Thoracic aorta (tissue), 2 donors: ENCODE data around the gene KIRREL3. TPM values are rescaled to one million over a fixed set of nuclear protein-coding genes. Genes with fewer than 3 reads are reported as not detected.

Source experiments
- ATAC-seq: fragments of 150-250 bp; one replicate; pipeline ENCODE4 v1.8.0; 2017; ENCODE audit warnings: low read depth; ENCODE audit not compliant: insufficient number of reproducible peaks, low FRiP score
- DNase-seq: peaks from one replicate; pipeline ENCODE4 v3.0.0-alpha.2; 2020; ENCODE audit warnings: low spot score
- H3K27ac ChIP-seq, 2 donors: fragments of 200-600 bp; sonication (generic); 1 replicate in 1 of 2; 2 replicates in 1 of 2; pipeline ENCODE4 v1.5.1; 2016; ENCODE audit warnings: mild to moderate bottlenecking in 2 of 2, moderate library complexity in 2 of 2
- H3K27me3 ChIP-seq: fragments of 200-600 bp; sonication (generic); replicated peaks from 2 replicates; pipeline ENCODE4 v1.6.0; 2016; ENCODE audit warnings: mild to moderate bottlenecking; ENCODE audit not compliant: insufficient read depth
- H3K36me3 ChIP-seq: fragments of 200-600 bp; sonication (generic); one replicate; pipeline ENCODE4 v1.5.1; 2016
- H3K4me1 ChIP-seq, 2 donors: fragments of 200-600 bp; sonication (generic); 1 replicate in 1 of 2; 2 replicates in 1 of 2; pipeline versions ENCODE4 v1.5.1 to v1.6.0; 2016; ENCODE audit warnings: low read depth in 2 of 2, mild to moderate bottlenecking in 1 of 2; ENCODE audit not compliant: control insufficient read depth in 1 of 2
- H3K4me3 ChIP-seq: fragments of 200-600 bp; sonication (generic); 2 replicates; pipeline ENCODE4 v1.5.1; 2016; ENCODE audit warnings: mild to moderate bottlenecking
- H3K9me3 ChIP-seq: fragments of 200-600 bp; sonication (generic); 2 replicates; pipeline ENCODE4 v1.5.1; 2016
- CTCF ChIP-seq: fragments of 200-600 bp; sonication (generic); IDR thresholded peaks from one replicate; pipeline ENCODE4 v1.5.1; 2019; ENCODE audit warnings: antibody characterized with exemption
- total RNA-seq, 2 donors: library from RNA; depleted of rRNA; stranded (reverse); fragments of >200 nt; gene quantifications; one replicate each; pipeline versions ENCODE4 v1.1.0 to v1.2.3, GENCODE V29; 2016

KIRREL3 gene
- total RNA-seq, 2 donors from 2014 or later, result not detected

DNA sequence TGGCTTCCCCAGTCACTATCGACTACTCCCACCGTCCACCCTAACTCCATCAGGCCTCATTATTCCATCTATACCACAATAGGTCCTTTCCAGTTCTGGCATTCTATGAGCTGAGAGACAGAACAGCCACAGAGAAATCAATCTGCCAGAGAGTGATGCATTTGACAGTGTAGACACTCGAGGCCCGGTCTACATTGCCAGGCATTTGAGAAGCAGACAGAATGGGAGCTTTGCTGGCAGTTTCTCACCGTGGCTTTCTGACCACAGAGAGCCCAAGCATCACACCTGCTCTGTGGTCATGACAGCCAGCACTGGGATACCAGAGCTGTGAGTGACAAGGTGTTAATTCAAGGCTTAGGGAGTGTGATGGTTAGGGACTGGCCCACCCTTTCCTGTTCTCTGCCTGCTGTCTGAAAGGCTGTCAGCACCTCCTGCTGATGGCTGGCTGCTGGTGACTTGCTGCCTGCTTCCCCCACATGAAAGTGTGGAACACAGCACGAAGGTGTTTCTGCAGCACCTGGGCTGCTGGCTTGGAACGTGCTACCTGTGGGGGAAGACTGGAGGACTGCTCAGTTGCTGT lies 137.8 kb downstream of the KIRREL3 start:
- Histone ChIP-seq H3K27me3 (no peaks in the 10 kb centered on the region), H3K9me3 (no peaks in the 10 kb centered on the region), H3K36me3 (no peaks in the 10 kb centered on the region), H3K4me3 (no peak overlapping the region), H3K4me1 (no peaks in the 10 kb centered on the region), H3K27ac (no peak overlapping the region)
- no peak for TF ChIP-seq CTCF
- ATAC-seq, result no peak
- no peak for DNase-seq

GRCh38 chr11:126861796-126862459 lies 138.6 kb downstream of the KIRREL3 start:
- H3K9me3 ChIP-seq, result no peaks in the 10 kb centered on the region
- no peaks in the 10 kb centered on the region for H3K4me1 ChIP-seq
- no peak overlapping the region for H3K4me3 ChIP-seq
- DNase-seq (no peak), ATAC-seq (no peak)
- no peak for TF ChIP-seq CTCF
- no peak overlapping the region for H3K27ac ChIP-seq
- no peaks in the 10 kb centered on the region for H3K27me3 ChIP-seq
- no peaks in the 10 kb centered on the region for H3K36me3 ChIP-seq

GRCh38 chr11:126857860-126858808 lies 142.4 kb downstream of the KIRREL3 start:
- no peak for ATAC-seq
- no peak for TF ChIP-seq CTCF
- no peak overlapping the region for H3K27ac ChIP-seq
- no peak for DNase-seq
- no peaks in the 10 kb centered on the region for H3K4me1 ChIP-seq
- no peak overlapping the region for H3K4me3 ChIP-seq
- no peaks in the 10 kb centered on the region for H3K27me3 ChIP-seq
- no peaks in the 10 kb centered on the region for H3K36me3 ChIP-seq
- no peaks in the 10 kb centered on the region for H3K9me3 ChIP-seq

DNA sequence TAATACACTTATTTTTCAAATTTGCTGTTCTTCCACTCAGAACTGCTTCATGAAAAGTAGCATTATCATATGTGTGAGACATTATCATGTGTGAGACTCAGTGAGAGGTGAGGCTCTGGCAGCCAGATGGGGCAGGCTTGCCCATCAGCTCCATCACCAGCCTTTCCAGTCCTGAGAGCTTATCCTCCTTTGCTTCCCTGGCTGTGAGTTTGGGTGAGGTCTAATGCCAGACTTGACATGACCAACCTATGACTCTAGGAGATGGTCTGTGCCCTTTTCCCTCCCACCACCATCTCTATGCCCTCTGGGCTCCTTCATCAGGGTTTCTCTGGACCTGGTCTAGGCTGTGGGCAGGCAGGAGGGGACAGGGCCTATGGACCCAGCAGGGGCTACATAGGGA lies 145.0 kb downstream of the KIRREL3 start:
- TF ChIP-seq CTCF, result no peak

GRCh38 chr11:126853732-126854131 lies 146.8 kb downstream of the KIRREL3 start:
- DNase-seq (no peak), ATAC-seq (no peak)
- Histone ChIP-seq H3K9me3 (no peaks in the 10 kb centered on the region), H3K27ac (no peak overlapping the region), H3K27me3 (no peaks in the 10 kb centered on the region), H3K36me3 (no peaks in the 10 kb centered on the region), H3K4me3 (no peak overlapping the region), H3K4me1 (no peaks in the 10 kb centered on the region)
- no peak for TF ChIP-seq CTCF

More for the DNA sequence above, 145.0 kb downstream of the KIRREL3 start:
- no peaks in the 10 kb centered on the region for H3K9me3 ChIP-seq
- DNase-seq, result no peak
- ATAC-seq, result no peak
- no peaks in the 10 kb centered on the region for H3K4me1 ChIP-seq
- H3K27ac ChIP-seq, result no peak overlapping the region
- no peaks in the 10 kb centered on the region for H3K27me3 ChIP-seq
- no peaks in the 10 kb centered on the region for H3K36me3 ChIP-seq
- no peak overlapping the region for H3K4me3 ChIP-seq
